GM10248 (cell line): ENCODE measurements around the gene SH2D1B.

Source experiments
- CTCF ChIA-PET: fragments of 300-600 bp; sonication (Branson Sonifier 250); formaldehyde crosslinking; extraction: SDS; loops from one replicate; lab custom pipeline; 2021; ENCODE audit warnings: antibody characterized with exemption; lab: Yijun Ruan, JAX
- POLR2A ChIA-PET: fragments of 350-650 bp; sonication (Branson Sonifier 250); formaldehyde crosslinking; extraction: SDS; loops from one replicate; lab custom pipeline; 2020; ENCODE audit warnings: antibody characterized with exemption; lab: Yijun Ruan, JAX
- DNase-seq: peaks from one replicate; pipeline ENCODE4 v3.0.0; 2012; ENCODE audit errors: extremely low spot score
- TF ChIP-seq, protein P1 (sequence below): IDR thresholded peaks from 2 replicates; pipeline ENCODE4 v1.5.1; 2012; ENCODE audit warnings: mild to moderate bottlenecking, low read depth; ENCODE audit errors: extremely low read depth, missing control alignments, control extremely low read depth

SH2D1B gene

DNA sequence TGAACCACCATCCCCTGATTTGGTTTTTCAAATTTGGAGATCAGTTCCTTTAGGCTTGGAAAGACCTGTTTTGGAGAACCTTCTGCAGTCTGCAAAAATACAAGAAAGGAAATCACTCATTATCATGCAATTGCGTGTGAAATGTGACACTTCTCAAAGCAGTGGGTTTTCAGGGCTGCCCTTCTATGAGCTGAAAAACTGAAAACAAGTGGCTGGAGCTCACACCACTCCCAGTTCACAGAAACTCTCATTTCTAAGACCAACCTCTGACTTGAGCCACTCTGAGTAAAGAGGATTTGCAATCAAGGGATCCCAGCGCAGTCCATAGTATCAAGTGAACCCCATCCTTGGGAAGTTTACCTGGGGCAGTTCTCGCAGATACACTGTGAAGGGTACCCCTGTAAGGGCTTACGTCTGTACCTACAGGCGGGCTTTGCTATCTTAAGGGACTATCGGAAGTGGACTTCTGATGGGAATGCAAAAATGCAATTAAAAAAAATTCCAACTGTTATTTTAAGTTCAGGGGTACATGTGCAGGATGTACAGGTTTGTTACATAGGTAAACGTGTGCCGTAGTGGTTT lies 12.8 kb downstream of the SH2D1B start:
- DNase-seq, result no peak
- TF ChIP-seq, protein P1, sequence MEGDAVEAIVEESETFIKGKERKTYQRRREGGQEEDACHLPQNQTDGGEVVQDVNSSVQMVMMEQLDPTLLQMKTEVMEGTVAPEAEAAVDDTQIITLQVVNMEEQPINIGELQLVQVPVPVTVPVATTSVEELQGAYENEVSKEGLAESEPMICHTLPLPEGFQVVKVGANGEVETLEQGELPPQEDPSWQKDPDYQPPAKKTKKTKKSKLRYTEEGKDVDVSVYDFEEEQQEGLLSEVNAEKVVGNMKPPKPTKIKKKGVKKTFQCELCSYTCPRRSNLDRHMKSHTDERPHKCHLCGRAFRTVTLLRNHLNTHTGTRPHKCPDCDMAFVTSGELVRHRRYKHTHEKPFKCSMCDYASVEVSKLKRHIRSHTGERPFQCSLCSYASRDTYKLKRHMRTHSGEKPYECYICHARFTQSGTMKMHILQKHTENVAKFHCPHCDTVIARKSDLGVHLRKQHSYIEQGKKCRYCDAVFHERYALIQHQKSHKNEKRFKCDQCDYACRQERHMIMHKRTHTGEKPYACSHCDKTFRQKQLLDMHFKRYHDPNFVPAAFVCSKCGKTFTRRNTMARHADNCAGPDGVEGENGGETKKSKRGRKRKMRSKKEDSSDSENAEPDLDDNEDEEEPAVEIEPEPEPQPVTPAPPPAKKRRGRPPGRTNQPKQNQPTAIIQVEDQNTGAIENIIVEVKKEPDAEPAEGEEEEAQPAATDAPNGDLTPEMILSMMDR, result no peak
- ChIA-PET POLR2A (no interaction called here), CTCF (interaction anchor here (1.5 kb wide), 1 partner anchor 343 kb away, joined by 3 read pairs; no protein-coding TSS in a partner anchor)

DNA sequence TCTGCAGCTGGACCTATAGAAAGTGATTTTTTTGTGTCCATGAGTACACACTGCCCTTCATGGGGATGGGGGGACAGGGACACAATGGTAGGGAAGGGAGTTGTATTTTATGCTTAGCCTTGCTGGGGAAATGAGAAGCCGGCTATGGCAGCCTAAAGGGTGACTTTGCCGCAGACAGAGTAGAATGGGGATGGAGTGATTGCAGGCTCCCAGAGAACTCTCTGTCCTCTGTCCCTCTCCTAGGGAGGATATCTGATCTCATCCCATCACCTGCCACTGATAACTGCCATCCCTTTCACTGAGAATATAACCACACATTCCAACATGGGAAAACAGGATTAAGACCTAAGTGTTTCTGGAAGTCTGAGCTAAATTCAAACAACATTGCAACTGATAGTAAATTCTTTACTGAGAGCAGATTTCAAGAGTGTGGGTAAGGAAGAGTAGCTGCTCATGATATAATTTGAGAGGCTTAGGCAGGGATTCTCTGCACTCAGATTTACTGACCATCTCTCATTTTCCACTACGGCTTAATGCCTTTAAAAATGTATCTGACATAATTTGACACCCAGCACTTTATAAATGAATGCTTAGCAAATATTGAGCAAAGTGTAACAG lies 13.9 kb downstream of the SH2D1B start:
- POLR2A ChIA-PET, result no interaction called here
- TF ChIP-seq, protein P1, result no peak
- no peak for DNase-seq
- CTCF ChIA-PET, result no interaction called here

DNA sequence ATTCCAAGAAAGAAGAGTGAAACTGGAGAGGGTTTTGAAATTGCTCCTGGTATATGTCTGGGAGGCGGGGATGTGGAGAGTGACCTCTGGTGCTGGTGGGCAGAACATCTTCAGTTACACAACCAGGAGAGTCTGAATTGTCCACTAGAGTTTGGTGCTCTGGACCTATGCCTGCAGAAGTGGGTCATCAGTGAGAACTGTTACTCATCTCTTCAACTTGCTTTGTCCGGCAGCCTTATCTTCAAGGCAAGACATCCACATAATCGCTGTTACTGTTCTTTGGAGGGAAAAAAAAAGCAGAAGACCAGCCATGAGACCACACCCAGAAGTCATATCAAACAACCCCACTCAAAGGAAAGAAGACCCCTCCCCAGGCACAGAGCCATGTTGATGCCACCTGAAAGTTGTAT lies 14.9 kb downstream of the SH2D1B start:
- no peak for DNase-seq
- TF ChIP-seq, protein P1, result no peak
- ChIA-PET CTCF (no interaction called here), POLR2A (no interaction called here)

DNA sequence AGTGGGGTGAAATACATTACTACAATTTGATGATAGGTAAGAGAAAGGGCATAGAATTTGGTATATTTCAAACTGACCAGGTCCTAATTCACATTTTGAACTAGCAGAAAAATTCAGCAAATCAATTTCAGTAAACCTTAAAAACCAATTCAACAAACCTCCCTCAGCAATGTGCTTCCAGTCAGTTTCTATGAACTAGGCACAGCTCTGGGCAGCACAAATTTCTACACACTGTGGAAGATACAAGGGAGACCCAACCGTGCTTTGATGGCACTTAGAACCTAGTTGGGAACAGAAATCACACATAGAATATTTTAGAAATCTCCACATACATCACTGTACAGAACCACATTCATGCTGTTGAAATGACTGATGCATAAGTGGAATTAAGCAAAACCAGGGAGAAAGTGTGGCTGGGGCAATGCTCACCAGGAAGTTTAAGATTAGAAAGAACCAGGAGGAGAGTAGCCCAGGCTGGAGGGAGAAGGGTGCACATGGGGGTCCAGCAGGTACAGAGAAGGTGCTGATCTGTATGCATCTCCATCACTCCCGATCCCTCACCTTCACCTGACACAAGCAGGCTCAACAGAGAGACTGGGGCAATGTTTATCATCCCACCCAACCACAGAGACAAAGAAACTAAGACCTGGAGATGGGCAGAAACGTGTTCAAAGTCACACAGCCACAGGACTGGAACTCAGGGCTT lies 15.6 kb downstream of the SH2D1B start:
- POLR2A ChIA-PET, result no interaction called here
- CTCF ChIA-PET, result interaction anchor here (0.9 kb wide), 1 partner anchor 340 kb away, joined by 3 read pairs; no protein-coding TSS in a partner anchor
- no peak for DNase-seq
- TF ChIP-seq, protein P1, result no peak

DNA sequence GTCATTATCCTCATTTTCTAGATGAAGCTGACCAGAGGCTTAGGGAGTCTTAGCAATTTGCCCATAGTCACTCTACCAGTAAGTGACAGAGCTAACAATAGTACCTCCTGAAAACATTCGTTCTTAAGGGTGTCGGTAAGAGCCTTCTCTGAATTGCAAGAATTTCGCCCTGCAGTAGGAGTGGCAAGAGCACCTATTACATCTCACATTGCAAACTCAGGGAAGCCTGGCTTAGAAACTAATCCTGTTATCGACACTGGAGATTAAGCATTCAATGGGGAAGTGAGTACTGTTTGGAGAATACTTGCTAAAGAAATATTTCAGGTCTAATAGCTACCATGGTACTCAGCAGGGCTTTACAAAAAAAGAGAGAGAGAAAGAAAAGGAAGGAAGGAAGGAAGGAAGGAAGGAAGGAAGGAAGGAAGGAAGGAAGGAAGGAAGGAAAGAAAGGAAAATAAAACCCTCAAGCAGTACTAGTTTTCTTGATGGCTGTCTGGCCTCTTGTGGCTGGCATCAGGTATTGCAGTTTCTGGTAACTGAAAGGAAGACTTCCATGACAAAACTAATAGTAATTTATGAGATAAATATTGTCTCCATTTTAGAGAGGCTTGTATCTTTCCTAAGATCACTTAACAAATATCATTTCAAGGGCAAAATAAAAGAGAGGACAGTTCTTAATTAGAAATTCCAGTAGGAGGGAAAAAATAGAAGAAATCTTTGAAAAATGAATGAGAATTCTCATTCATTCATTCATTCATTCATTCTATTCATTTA lies 20.0 kb downstream of the SH2D1B start:
- POLR2A ChIA-PET, result no interaction called here
- TF ChIP-seq, protein P1, result peak; percentile 80
- DNase-seq, result peak; percentile 51
- CTCF ChIA-PET, result interaction anchor here (0.9 to 4.2 kb wide), 9 partner anchors 10 to 337 kb away, joined by 3 to 28 read pairs (median 6); partner anchors contain the start of gene C1orf226
